NAMALWA (cell line): ENCODE measurements around the gene HTT.
A peak's percentile ranks its signal among the peaks of the same experiment; 100 is the strongest.
"Not testable (repeated sequence)": the region's sequence is repeated elsewhere in the genome, so short reads cannot be mapped to it uniquely, and the experiment has no call there.

Experiments used
- DNase-seq: peaks from one replicate; pipeline ENCODE4 v3.0.0-alpha.2; 2015; ENCODE audit warnings: low spot score

The HTT gene

GRCh38 chr4:3046162-3046561 lies 28.3 kb upstream of the HTT start:
- peak; percentile 77 for DNase-seq

GRCh38 chr4:3046623-3047022 lies 27.9 kb upstream of the HTT start:
- no peak for DNase-seq

- DNase-seq: peak; percentile 85
Observed at GRCh38 chr4:3047464-3048286, 26.8 kb upstream of the HTT start.

GRCh38 chr4:3051141-3051897 lies 23.2 kb upstream of the HTT start:
- DNase-seq: not testable (repeated sequence)

GRCh38 chr4:3054169-3054759 lies 20.2 kb upstream of the HTT start:
- DNase-seq: no peak

- DNase-seq: no peak
Observed at GRCh38 chr4:3059943-3060342, 14.5 kb upstream of the HTT start.

- no peak for DNase-seq
Observed at GRCh38 chr4:3060946-3061345, 13.5 kb upstream of the HTT start.

GRCh38 chr4:3062471-3062870 lies 12.0 kb upstream of the HTT start:
- no peak for DNase-seq

- no peak for DNase-seq
Observed at GRCh38 chr4:3065551-3065950, 8.9 kb upstream of the HTT start.

- no peak for DNase-seq
Observed at GRCh38 chr4:3066836-3067400, 7.6 kb upstream of the HTT start.

- no peak for DNase-seq
Observed at GRCh38 chr4:3067473-3068001, 6.9 kb upstream of the HTT start.

- DNase-seq: no peak
Observed at GRCh38 chr4:3069661-3070199, 4.8 kb upstream of the HTT start.

GRCh38 chr4:3070709-3071500 lies 3.6 kb upstream of the HTT start:
- no peak for DNase-seq

GRCh38 chr4:3071811-3072210 lies 2.7 kb upstream of the HTT start:
- DNase-seq: no peak

- peak; percentile 76 for DNase-seq
Observed at GRCh38 chr4:3073158-3074077, 1.1 kb upstream of the HTT start.

- peak; percentile 89 for DNase-seq
Observed at GRCh38 chr4:3074846-3075651, 568 bp downstream of the HTT start.

GRCh38 chr4:3075652-3075981 lies 1.1 kb downstream of the HTT start:
- DNase-seq: no peak

GRCh38 chr4:3077796-3078195 lies 3.3 kb downstream of the HTT start:
- DNase-seq: peak; percentile 72

- DNase-seq: no peak
Observed at GRCh38 chr4:3079694-3080123, 5.2 kb downstream of the HTT start.
